Fibroblast of pulmonary artery (primary cell): ENCODE data around the gene AQR.

ENCODE experiments used
- DNase-seq: peaks from one replicate; pipeline ENCODE4 v3.0.0-alpha.2; 2010; ENCODE audit warnings: low read depth
- H3K4me3 ChIP-seq: replicated peaks from 2 replicates; pipeline ENCODE4 v1.5.1; 2011; ENCODE audit warnings: low read depth, mild to moderate bottlenecking, control low read depth, low read length, moderate library complexity
- CTCF ChIP-seq: IDR thresholded peaks from 2 replicates; pipeline ENCODE4 v1.5.1; 2011; ENCODE audit warnings: mild to moderate bottlenecking, control low read depth, low read length, inconsistent platforms; ENCODE audit errors: missing control alignments

The AQR gene

GRCh38 chr15:34850121-34850520 lies 119.4 kb downstream of the AQR start:
- no peak overlapping the region for H3K4me3 ChIP-seq
- no peak for TF ChIP-seq CTCF
- DNase-seq, result no peak

GRCh38 chr15:34849364-34849959 lies 120.1 kb downstream of the AQR start:
- TF ChIP-seq CTCF, result no peak
- no peak for DNase-seq
- no peak overlapping the region for H3K4me3 ChIP-seq

GRCh38 chr15:34847598-34847997 lies 121.9 kb downstream of the AQR start:
- TF ChIP-seq CTCF, result no peak
- no peak overlapping the region for H3K4me3 ChIP-seq
- DNase-seq, result peak; percentile 47

GRCh38 chr15:34841262-34841725 lies 128.2 kb downstream of the AQR start:
- TF ChIP-seq CTCF, result no peak

GRCh38 chr15:34838282-34838681 lies 131.3 kb downstream of the AQR start:
- DNase-seq, result no peak
- no peak overlapping the region for H3K4me3 ChIP-seq
- no peak for TF ChIP-seq CTCF

More at GRCh38 chr15:34841262-34841725, 128.2 kb downstream of the AQR start:
- H3K4me3 ChIP-seq, result no peak overlapping the region
- no peak for DNase-seq

- H3K4me3 ChIP-seq, result no peak overlapping the region
- TF ChIP-seq CTCF, result no peak
- DNase-seq, result peak; percentile 64
These were observed 132.1 kb downstream of the AQR start for GRCh38 chr15:34837246-34838016.
